Naive thymus-derived CD4-positive, alpha-beta T cell (primary cell): ENCODE measurements around the gene HNRNPA1. TPM values are rescaled to one million over a fixed set of nuclear protein-coding genes. Genes with fewer than 3 reads are reported as not detected.
"Not testable (repeated sequence)": the region's sequence is repeated elsewhere in the genome, so short reads cannot be mapped to it uniquely, and the experiment has no call there.

Experiments
- ATAC-seq: fragments of 150-1000 bp; cut with Tn5 transposase; 2 replicates; pipeline ENCODE4 v1.10.0; 2021; ENCODE audit warnings: mild to moderate bottlenecking, moderate library complexity
- CTCF ChIA-PET: fragments of 350-600 bp; sonication (Branson Sonifier 250); formaldehyde crosslinking; loops from one replicate; lab custom pipeline; 2021; ENCODE audit warnings: antibody characterized with exemption; lab: Charles Lee
- POLR2A ChIA-PET: fragments of 350-600 bp; sonication (Branson Sonifier 250); formaldehyde crosslinking; loops from one replicate; lab custom pipeline; 2021; ENCODE audit warnings: antibody characterized with exemption, inconsistent platforms; lab: Charles Lee
- DNase-seq, 9 donors: peaks; one replicate each; pipeline versions ENCODE4 v3.0.0 to v3.0.0-alpha.2; 2020 to 2022; ENCODE audit warnings: mixed read lengths in 1 of 9
- H3K27ac ChIP-seq: one replicate; pipeline ENCODE4 v1.7.0; 2013; ENCODE audit warnings: mild to moderate bottlenecking, low read depth, low read length, moderate library complexity
- H3K27me3 ChIP-seq, 2 donors: one replicate each; pipeline ENCODE4 v1.7.0; 2013; ENCODE audit warnings: low read length in 2 of 2, mild to moderate bottlenecking in 2 of 2, moderate library complexity in 2 of 2; ENCODE audit not compliant: control insufficient read depth in 2 of 2, insufficient read depth in 2 of 2
- H3K36me3 ChIP-seq, 3 experiments: 1 replicate in 2 of 3; 2 replicates in 1 of 3; pipeline ENCODE4 v1.7.0; 2013; ENCODE audit warnings: low read length in 3 of 3, mild to moderate bottlenecking in 3 of 3, moderate library complexity in 1 of 3; ENCODE audit not compliant: insufficient read depth in 3 of 3, control insufficient read depth in 2 of 3
- H3K4me1 ChIP-seq, 2 donors: one replicate each; pipeline ENCODE4 v1.7.0; 2013; ENCODE audit warnings: low read length in 2 of 2, mild to moderate bottlenecking in 2 of 2, moderate library complexity in 1 of 2; ENCODE audit not compliant: control insufficient read depth in 2 of 2, insufficient read depth in 2 of 2
- H3K4me3 ChIP-seq: 2 replicates; pipeline ENCODE4 v1.7.0; 2013; ENCODE audit warnings: mild to moderate bottlenecking, low read length
- H3K9me3 ChIP-seq, 3 experiments: 1 replicate in 2 of 3; 2 replicates in 1 of 3; pipeline ENCODE4 v1.7.0; 2013; ENCODE audit warnings: low read length in 3 of 3; ENCODE audit not compliant: control insufficient read depth in 2 of 3
- H3K27ac Mint-ChIP-seq, 9 donors: one replicate each; pipeline ENCODE4 v1.8.0; 2020 to 2022; ENCODE audit warnings: mixed read lengths in 9 of 9, mild to moderate bottlenecking in 8 of 9, moderate library complexity in 5 of 9, inconsistent platforms in 2 of 9
- H3K27me3 Mint-ChIP-seq, 5 donors: one replicate each; pipeline ENCODE4 v1.8.0; 2021 to 2022; ENCODE audit warnings: mixed read lengths in 5 of 5, mild to moderate bottlenecking in 1 of 5
- H3K36me3 Mint-ChIP-seq, 5 donors: one replicate each; pipeline ENCODE4 v1.8.0; 2020 to 2022; ENCODE audit warnings: mixed read lengths in 5 of 5, mild to moderate bottlenecking in 3 of 5, inconsistent platforms in 1 of 5
- H3K4me1 Mint-ChIP-seq, 7 donors: one replicate each; pipeline ENCODE4 v1.8.0; 2020 to 2022; ENCODE audit warnings: mixed read lengths in 7 of 7, mild to moderate bottlenecking in 3 of 7, inconsistent platforms in 1 of 7
- H3K4me3 Mint-ChIP-seq, 10 donors: one replicate each; pipeline ENCODE4 v1.8.0; 2020 to 2022; ENCODE audit warnings: mild to moderate bottlenecking in 10 of 10, mixed read lengths in 10 of 10, moderate library complexity in 6 of 10, inconsistent platforms in 2 of 10
- H3K9me3 Mint-ChIP-seq, 11 donors: one replicate each; pipeline ENCODE4 v1.8.0; 2020 to 2022; ENCODE audit warnings: mixed read lengths in 11 of 11, mild to moderate bottlenecking in 4 of 11, inconsistent platforms in 1 of 11, moderate library complexity in 1 of 11
- intact Hi-C, 2 donors: fragments of 100-400 bp; cut with micrococcal nuclease; formaldehyde crosslinking; loops; one replicate each; pipeline ENCODE4 v1.15.1; 2023
- polyA plus RNA-seq, 2 donors: library from polyadenylated mRNA; unstranded; fragments of 300-500 nt; fragmentation: Illumina TruSeq; gene quantifications; one replicate each; pipeline ENCODE4 v1.2.3, GENCODE V29; 2021
- total RNA-seq, 6 experiments: library from RNA in 5 of 6; stranded (reverse) in 5 of 6; gene quantifications; 1 replicate in 5 of 6; 2 replicates in 1 of 6; pipeline ENCODE4 v1.2.3 and lab custom pipeline; 2021 to 2026

Gene HNRNPA1
- total and polyA plus RNA-seq, 7 experiments from 2014 or later = 933 to 1,660 (median 1,045) TPM

GRCh38 chr12:54279227-54279631 lies 1.3 kb upstream of the HNRNPA1 start:
- ATAC-seq (no peak), DNase-seq (no peak)
- peak overlapping the region; percentile 97 for H3K4me3 ChIP-seq
- no peaks in the 10 kb centered on the region for H3K9me3 ChIP-seq
- Mint-ChIP-seq H3K4me3 (no peak overlapping the region), H3K27ac (no peak overlapping the region), H3K36me3 (peaks cover 4 to 28% (median 18%) of the 10 kb centered on the region in 5 donors), H3K27me3 (no peaks in the 10 kb centered on the region), H3K9me3 (peaks cover 0 to 2% (median 0%) of the 10 kb centered on the region in 11 donors), H3K4me1 (peaks cover 21 to 54% (median 47%) of the 10 kb centered on the region in 7 donors)
- CTCF ChIA-PET = interaction anchor here (0.6 to 1.8 kb wide), 4 partner anchors 14 to 80 kb away, joined by 3 to 9 read pairs (median 3); partner anchors contain the start of gene COPZ1
- H3K4me1 ChIP-seq = peaks cover 43 to 46% of the 10 kb centered on the region in 2 donors
- H3K27me3 ChIP-seq = no peaks in the 10 kb centered on the region
- intact Hi-C loops = loop anchor here (1.0 to 10.0 kb wide), 7 partner anchors 10 to 552 kb away; partner anchors contain the start of genes CALCOCO1 (in 1 of the 2) and CISTR (in 1 of the 2)
- H3K36me3 ChIP-seq = peaks cover 20 to 29% (median 23%) of the 10 kb centered on the region in 3 experiments
- POLR2A ChIA-PET = interaction anchor here (0.5 to 4.0 kb wide), 22 partner anchors 7 to 1099 kb away, joined by 3 to 68 read pairs (median 8); partner anchors contain the start of genes COPZ1 and NCKAP1L
- peak overlapping the region; percentile 92 for H3K27ac ChIP-seq

- ATAC-seq (peak; percentile 78), DNase-seq (peak; percentile 98 to 100 (median 100))
- no peaks in the 10 kb centered on the region for H3K9me3 ChIP-seq
- Mint-ChIP-seq H3K4me3 (no peak within 1 kb of the TSS), H3K27ac (no peak within 1 kb of the TSS), H3K9me3 (peaks cover 0 to 2% (median 0%) of the 10 kb centered on the region in 11 donors), H3K27me3 (no peaks in the 10 kb centered on the region), H3K4me1 (peaks cover 18 to 57% (median 48%) of the 10 kb centered on the region in 7 donors), H3K36me3 (peaks cover 8 to 31% (median 18%) of the 10 kb centered on the region in 5 donors)
- peaks cover 20 to 30% (median 26%) of the 10 kb centered on the region in 3 experiments for H3K36me3 ChIP-seq
- ChIA-PET POLR2A (interaction anchor here (0.5 to 4.0 kb wide), 41 partner anchors 8 to 1436 kb away, joined by 3 to 68 read pairs (median 5); partner anchors contain the start of genes BLOC1S1, COPZ1, ITGA5 and NCKAP1L), CTCF (interaction anchor here (0.6 to 1.8 kb wide), 6 partner anchors 13 to 79 kb away, joined by 3 to 9 read pairs (median 3); partner anchors contain the start of gene COPZ1)
- no peaks in the 10 kb centered on the region for H3K27me3 ChIP-seq
- peaks cover 46 to 52% of the 10 kb centered on the region in 2 donors for H3K4me1 ChIP-seq
- peak within 1 kb of the TSS; percentile 92 for H3K27ac ChIP-seq
- H3K4me3 ChIP-seq = peak within 1 kb of the TSS; percentile 97
- intact Hi-C loops = loop anchor here (1.0 to 10.0 kb wide), 18 partner anchors 11 to 1837 kb away; partner anchors contain the start of genes CALCOCO1 (in 2 of the 2), COPZ1 (in 2 of the 2), ATF7 (in 1 of the 2) and CISTR (in 1 of the 2)
These were observed 676 bp upstream of the HNRNPA1 start, which contains the start of gene CBX5 for GRCh38 chr12:54279632-54280467. TSS of gene CBX5 (minus strand) at chr12:54280122. CDS start at chr12:54257650, 22,472 bp downstream.

GRCh38 chr12:54281261-54281638 lies 724 bp downstream of the HNRNPA1 start:
- H3K36me3 ChIP-seq = peaks cover 24 to 39% (median 35%) of the 10 kb centered on the region in 3 experiments
- H3K9me3 ChIP-seq, H3K27ac Mint-ChIP-seq, H3K4me3 Mint-ChIP-seq, H3K27me3 Mint-ChIP-seq, H3K9me3 Mint-ChIP-seq, ATAC-seq, H3K27me3 ChIP-seq: not testable (repeated sequence)
- peaks cover 7 to 57% (median 49%) of the 10 kb centered on the region in 7 donors for H3K4me1 Mint-ChIP-seq
- CTCF ChIA-PET = interaction anchor here (0.7 to 1.2 kb wide), 3 partner anchors 9 to 98 kb away, joined by 3 to 4 read pairs (median 3); no protein-coding TSS in a partner anchor
- peak in 1 of 9 donors; percentile 59 for DNase-seq
- intact Hi-C loops = loop anchor here in 1 of 2 donors (2.0 kb wide), 2 partner anchors 88 to 1836 kb away; partner anchors contain the start of gene RPL41
- H3K36me3 Mint-ChIP-seq = peaks cover 18 to 41% (median 23%) of the 10 kb centered on the region in 5 donors
- peak overlapping the region; percentile 97 for H3K4me3 ChIP-seq
- H3K27ac ChIP-seq = peak overlapping the region; percentile 92
- POLR2A ChIA-PET = interaction anchor here (0.7 to 4.0 kb wide), 14 partner anchors 9 to 780 kb away, joined by 3 to 68 read pairs (median 10); partner anchors contain the start of genes COPZ1, NFE2 and TARBP2
- H3K4me1 ChIP-seq = peaks cover 58% of the 10 kb centered on the region in 2 donors

- ATAC-seq, H3K4me3 Mint-ChIP-seq, H3K27me3 ChIP-seq, H3K9me3 ChIP-seq, H3K9me3 Mint-ChIP-seq, H3K27ac Mint-ChIP-seq, H3K27me3 Mint-ChIP-seq, DNase-seq: not testable (repeated sequence)
- H3K36me3 ChIP-seq = peaks cover 24 to 43% (median 40%) of the 10 kb centered on the region in 3 experiments
- intact Hi-C loops = loop anchor here in 1 of 2 donors (2.0 kb wide), 2 partner anchors 87 to 1835 kb away; partner anchors contain the start of gene RPL41
- H3K4me3 ChIP-seq = peak overlapping the region; percentile 97
- peaks cover 58% of the 10 kb centered on the region in 2 donors for H3K4me1 ChIP-seq
- H3K27ac ChIP-seq = peak overlapping the region; percentile 92
- H3K36me3 Mint-ChIP-seq = peaks cover 18 to 41% (median 24%) of the 10 kb centered on the region in 5 donors
- ChIA-PET CTCF (interaction anchor here (0.7 to 1.2 kb wide), 3 partner anchors 9 to 97 kb away, joined by 3 to 4 read pairs (median 3); no protein-coding TSS in a partner anchor), POLR2A (interaction anchor here (0.7 to 4.0 kb wide), 14 partner anchors 10 to 781 kb away, joined by 3 to 68 read pairs (median 10); partner anchors contain the start of genes COPZ1, NFE2 and TARBP2)
- H3K4me1 Mint-ChIP-seq = peaks cover 3 to 57% (median 45%) of the 10 kb centered on the region in 7 donors
These were observed 1.2 kb downstream of the HNRNPA1 start for GRCh38 chr12:54281694-54282093.

GRCh38 chr12:54282949-54283593 lies 2.5 kb downstream of the HNRNPA1 start:
- H3K27ac ChIP-seq = peak overlapping the region; percentile 92

More at GRCh38 chr12:54282949-54283593, 2.5 kb downstream of the HNRNPA1 start:
- Mint-ChIP-seq H3K36me3 (peaks cover 18 to 43% (median 34%) of the 10 kb centered on the region in 5 donors), H3K9me3 (peaks cover 0 to 3% (median 0%) of the 10 kb centered on the region in 11 donors), H3K4me3 (peak overlapping the region in 1 of 10 donors; percentile 78), H3K27me3 (no peaks in the 10 kb centered on the region), H3K27ac (peak overlapping the region in 1 of 9 donors; percentile 75), H3K4me1 (peaks cover 0 to 61% (median 43%) of the 10 kb centered on the region in 7 donors)
- ChIA-PET POLR2A (interaction anchor here (0.9 to 3.2 kb wide), 4 partner anchors 10 to 86 kb away, joined by 3 to 17 read pairs (median 10); no protein-coding TSS in a partner anchor), CTCF (interaction anchor here (0.6 to 1.2 kb wide), 3 partner anchors 9 to 97 kb away, joined by 3 to 4 read pairs (median 3); no protein-coding TSS in a partner anchor)
- Histone ChIP-seq H3K4me1 (peaks cover 53 to 54% of the 10 kb centered on the region in 2 donors), H3K27me3 (no peaks in the 10 kb centered on the region), H3K9me3 (no peaks in the 10 kb centered on the region), H3K36me3 (peaks cover 33 to 57% (median 52%) of the 10 kb centered on the region in 3 experiments), H3K4me3 (peak overlapping the region; percentile 97)
- DNase-seq (peak in 2 of 9 donors; percentile 20 to 45), ATAC-seq (no peak)
- intact Hi-C loops = no loop called here
